ENCODE results near the gene CPSF3. TPM values are rescaled to one million over a fixed set of nuclear protein-coding genes. Genes with fewer than 3 reads are reported as not detected.

The CPSF3 gene
- total RNA-seq, 1 donor from 2014 or later: 40.3 TPM

GRCh38 chr2:9445089-9445488, 21.6 kb downstream of the CPSF3 start:
- Histone ChIP-seq H3K36me3 (ENCODE audit: insufficient read depth, low read length) (peaks cover 39% of the 10 kb centered on the region), H3K4me2 (ENCODE audit: low read length) (no peak overlapping the region), H3K4me1 (ENCODE audit: insufficient read depth, low read length) (no peaks in the 10 kb centered on the region), H3K4me3 (ENCODE audit: insufficient read depth, low read depth, low read length) (no peak overlapping the region), H3K9me3 (ENCODE audit: insufficient read depth, low read depth, low read length) (no peaks in the 10 kb centered on the region), H3K79me2 (ENCODE audit: insufficient read depth, low read length) (no peaks in the 10 kb centered on the region), H3K9ac (ENCODE audit: low read length) (no peak overlapping the region), H3K27me3 (ENCODE audit: insufficient read depth, low read length) (no peaks in the 10 kb centered on the region), H3K27ac (ENCODE audit: low read depth, low read length) (no peak overlapping the region), H4K20me1 (ENCODE audit: insufficient read depth, low read length) (no peaks in the 10 kb centered on the region), H2AFZ (ENCODE audit: low read depth, low read length) (no peak overlapping the region)
- Mint-ChIP-seq H3K9me3 (ENCODE audit: unreplicated experiment) (no peaks in the 10 kb centered on the region), H3K27me3 (ENCODE audit: low read depth, unreplicated experiment) (no peaks in the 10 kb centered on the region), H3K27ac (ENCODE audit: unreplicated experiment) (no peak overlapping the region), H3K4me3 (ENCODE audit: unreplicated experiment) (no peak overlapping the region), H3K36me3 (ENCODE audit: low read depth, unreplicated experiment) (peaks cover 13% of the 10 kb centered on the region), H3K4me1 (ENCODE audit: low read depth, unreplicated experiment) (no peaks in the 10 kb centered on the region)
- no peak for TF ChIP-seq EZH2 (IDR thresholded peaks at IDR 0.05; ENCODE audit: insufficient read depth, low read length)
- TF ChIP-seq CTCF (IDR thresholded peaks at IDR 0.05; ENCODE audit: insufficient read depth, low read depth, low read length): no peak
- DNase-seq (ENCODE audit: low read depth) (no peak), FAIRE-seq (no peak)

DNA sequence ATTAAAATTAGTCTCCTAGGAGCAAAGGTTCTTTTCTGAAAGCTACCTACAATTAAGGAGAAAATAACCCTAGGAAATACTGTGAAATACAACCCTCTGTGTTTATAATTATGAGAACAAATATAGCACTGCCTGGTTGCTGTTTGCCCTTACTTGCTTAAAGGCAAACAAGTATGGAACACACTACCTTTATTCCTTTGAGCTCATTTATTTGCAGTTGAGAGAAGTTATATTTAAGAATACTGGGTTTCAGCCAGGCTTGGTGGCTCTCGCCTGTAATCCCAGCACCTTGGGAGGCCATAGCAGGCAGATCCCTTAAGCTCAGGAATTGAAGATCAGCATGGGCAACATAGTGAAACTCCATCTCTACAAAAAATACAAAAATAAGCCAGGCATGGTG, 27.8 kb downstream of the CPSF3 start:
- Mint-ChIP-seq H3K4me3 (ENCODE audit: unreplicated experiment) (no peak overlapping the region), H3K27me3 (ENCODE audit: low read depth, unreplicated experiment) (no peaks in the 10 kb centered on the region), H3K4me1 (ENCODE audit: low read depth, unreplicated experiment) (no peaks in the 10 kb centered on the region), H3K27ac (ENCODE audit: unreplicated experiment) (no peak overlapping the region), H3K36me3 (ENCODE audit: low read depth, unreplicated experiment) (peaks cover 20% of the 10 kb centered on the region), H3K9me3 (ENCODE audit: unreplicated experiment) (no peaks in the 10 kb centered on the region)
- TF ChIP-seq CTCF (IDR thresholded peaks at IDR 0.05; ENCODE audit: insufficient read depth, low read depth, low read length) (no peak), EZH2 (IDR thresholded peaks at IDR 0.05; ENCODE audit: insufficient read depth, low read length) (no peak)
- Histone ChIP-seq H2AFZ (ENCODE audit: low read depth, low read length) (no peak overlapping the region), H3K36me3 (ENCODE audit: insufficient read depth, low read length) (peaks cover 12% of the 10 kb centered on the region), H3K4me3 (ENCODE audit: insufficient read depth, low read depth, low read length) (no peak overlapping the region), H3K4me2 (ENCODE audit: low read length) (no peak overlapping the region), H3K79me2 (ENCODE audit: insufficient read depth, low read length) (no peaks in the 10 kb centered on the region), H3K4me1 (ENCODE audit: insufficient read depth, low read length) (no peaks in the 10 kb centered on the region), H4K20me1 (ENCODE audit: insufficient read depth, low read length) (no peaks in the 10 kb centered on the region), H3K27me3 (ENCODE audit: insufficient read depth, low read length) (no peaks in the 10 kb centered on the region), H3K27ac (ENCODE audit: low read depth, low read length) (no peak overlapping the region), H3K9me3 (ENCODE audit: insufficient read depth, low read depth, low read length) (no peaks in the 10 kb centered on the region), H3K9ac (ENCODE audit: low read length) (no peak overlapping the region)
- DNase-seq (ENCODE audit: low read depth) (no peak), FAIRE-seq (no peak)

GRCh38 chr2:9460441-9461017, 37.1 kb downstream of the CPSF3 start:
- no peaks in the 10 kb centered on the region for H3K27me3 Mint-ChIP-seq (ENCODE audit: low read depth, unreplicated experiment)
- Histone ChIP-seq H3K79me2 (ENCODE audit: insufficient read depth, low read length) (no peaks in the 10 kb centered on the region), H3K4me1 (ENCODE audit: insufficient read depth, low read length) (peaks cover 8% of the 10 kb centered on the region), H3K27ac (ENCODE audit: low read depth, low read length) (no peak overlapping the region), H4K20me1 (ENCODE audit: insufficient read depth, low read length) (no peaks in the 10 kb centered on the region), H3K4me2 (ENCODE audit: low read length) (no peak overlapping the region), H3K36me3 (ENCODE audit: insufficient read depth, low read length) (peaks cover 17% of the 10 kb centered on the region), H3K4me3 (ENCODE audit: insufficient read depth, low read depth, low read length) (no peak overlapping the region), H3K27me3 (ENCODE audit: insufficient read depth, low read length) (no peaks in the 10 kb centered on the region), H2AFZ (ENCODE audit: low read depth, low read length) (no peak overlapping the region), H3K9me3 (ENCODE audit: insufficient read depth, low read depth, low read length) (no peaks in the 10 kb centered on the region), H3K9ac (ENCODE audit: low read length) (no peak overlapping the region)
- H3K27ac Mint-ChIP-seq (ENCODE audit: unreplicated experiment): no peak overlapping the region
- no peaks in the 10 kb centered on the region for H3K36me3 Mint-ChIP-seq (ENCODE audit: low read depth, unreplicated experiment)
- TF ChIP-seq CTCF (IDR thresholded peaks at IDR 0.05; ENCODE audit: insufficient read depth, low read depth, low read length) (no peak), EZH2 (IDR thresholded peaks at IDR 0.05; ENCODE audit: insufficient read depth, low read length) (no peak)
- no peak overlapping the region for H3K4me3 Mint-ChIP-seq (ENCODE audit: unreplicated experiment)
- DNase-seq (ENCODE audit: low read depth): no peak
- FAIRE-seq: no peak
- H3K4me1 Mint-ChIP-seq (ENCODE audit: low read depth, unreplicated experiment): peaks cover 10% of the 10 kb centered on the region
- no peaks in the 10 kb centered on the region for H3K9me3 Mint-ChIP-seq (ENCODE audit: unreplicated experiment)

Measured in astrocyte (in vitro differentiated cells and primary cell).